HCT116 (cell line): ENCODE data around the gene AGL. TPM values are rescaled to one million over a fixed set of nuclear protein-coding genes. Genes with fewer than 3 reads are reported as not detected.

Source experiments
- total RNA-seq: library from RNA; stranded (reverse); gene quantifications from one replicate; pipeline ENCODE4 v1.2.1, GENCODE V29; 2021; ENCODE audit not compliant: unreplicated experiment

AGL gene
- total RNA-seq, 1 experiment from 2014 or later = 19.4 TPM

Other genes starting within 250 kb of the AGL start
- 0.12 TPM for gene PALMD, start 204.2 kb upstream of the AGL start, total RNA-seq
- gene FRRS1, start 83.7 kb upstream of the AGL start, total RNA-seq = 19.8 TPM
- 21.6 TPM for gene SLC35A3, start 119.6 kb downstream of the AGL start, total RNA-seq